Right atrium auricular region (tissue), 2 donors: ENCODE measurements around the gene ATOX1. TPM values are rescaled to one million over a fixed set of nuclear protein-coding genes. Genes with fewer than 3 reads are reported as not detected.
A peak's percentile ranks its signal among the peaks of the same experiment; 100 is the strongest.

Source experiments
- DNase-seq: peaks from one replicate; pipeline ENCODE4 v3.0.0-alpha.2; 2019; ENCODE audit warnings: low spot score
- H3K27ac ChIP-seq, 2 donors: fragments of 200-600 bp; sonication (generic); 1 replicate in 1 of 2; 2 replicates in 1 of 2; pipeline ENCODE4 v1.5.1; 2016 to 2019
- H3K27me3 ChIP-seq, 2 donors: fragments of 200-600 bp; sonication (generic); one replicate each; pipeline versions ENCODE4 v1.5.1 to v1.6.0; 2017 to 2019
- H3K36me3 ChIP-seq: fragments of 200-600 bp; sonication (generic); one replicate; pipeline ENCODE4 v1.5.1; 2016
- H3K4me1 ChIP-seq, 2 donors: fragments of 200-600 bp; sonication (generic); one replicate each; pipeline versions ENCODE4 v1.5.1 to v1.6.0; 2017 to 2019
- H3K4me3 ChIP-seq, 2 donors: fragments of 200-600 bp; sonication (generic); 1 replicate in 1 of 2; 2 replicates in 1 of 2; pipeline ENCODE4 v1.5.1; 2017 to 2019; ENCODE audit warnings: mild to moderate bottlenecking in 1 of 2, moderate library complexity in 1 of 2
- H3K9me3 ChIP-seq, 2 donors: fragments of 200-600 bp; sonication (generic); one replicate each; pipeline ENCODE4 v1.5.1; 2019
- total RNA-seq, 2 donors: library from RNA; depleted of rRNA; stranded (reverse); fragments of >200 nt; gene quantifications; one replicate each; pipeline ENCODE4 v1.1.0, GENCODE V29; 2016
- TF ChIP-seq, protein P1 (sequence below), 2 donors: fragments of 200-600 bp; sonication (generic); IDR thresholded peaks; one replicate each; pipeline ENCODE4 v1.5.1; 2019; ENCODE audit warnings: antibody characterized with exemption in 2 of 2

ATOX1 gene
- total RNA-seq, 2 donors from 2014 or later: 64.6 to 84.5 TPM

- Histone ChIP-seq H3K4me1 (peaks cover 0 to 49% of the 10 kb centered on the region in 2 donors), H3K27me3 (no peaks in the 10 kb centered on the region), H3K9me3 (no peaks in the 10 kb centered on the region), H3K36me3 (no peaks in the 10 kb centered on the region), H3K27ac (peak overlapping the region; percentile 4 to 67), H3K4me3 (no peak overlapping the region)
- DNase-seq: no peak
- TF ChIP-seq, protein P1, sequence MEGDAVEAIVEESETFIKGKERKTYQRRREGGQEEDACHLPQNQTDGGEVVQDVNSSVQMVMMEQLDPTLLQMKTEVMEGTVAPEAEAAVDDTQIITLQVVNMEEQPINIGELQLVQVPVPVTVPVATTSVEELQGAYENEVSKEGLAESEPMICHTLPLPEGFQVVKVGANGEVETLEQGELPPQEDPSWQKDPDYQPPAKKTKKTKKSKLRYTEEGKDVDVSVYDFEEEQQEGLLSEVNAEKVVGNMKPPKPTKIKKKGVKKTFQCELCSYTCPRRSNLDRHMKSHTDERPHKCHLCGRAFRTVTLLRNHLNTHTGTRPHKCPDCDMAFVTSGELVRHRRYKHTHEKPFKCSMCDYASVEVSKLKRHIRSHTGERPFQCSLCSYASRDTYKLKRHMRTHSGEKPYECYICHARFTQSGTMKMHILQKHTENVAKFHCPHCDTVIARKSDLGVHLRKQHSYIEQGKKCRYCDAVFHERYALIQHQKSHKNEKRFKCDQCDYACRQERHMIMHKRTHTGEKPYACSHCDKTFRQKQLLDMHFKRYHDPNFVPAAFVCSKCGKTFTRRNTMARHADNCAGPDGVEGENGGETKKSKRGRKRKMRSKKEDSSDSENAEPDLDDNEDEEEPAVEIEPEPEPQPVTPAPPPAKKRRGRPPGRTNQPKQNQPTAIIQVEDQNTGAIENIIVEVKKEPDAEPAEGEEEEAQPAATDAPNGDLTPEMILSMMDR (IDR thresholded peaks at IDR 0.05): no peak
Observed at GRCh38 chr5:151741678-151742423, 16.6 kb downstream of the ATOX1 start.

DNA sequence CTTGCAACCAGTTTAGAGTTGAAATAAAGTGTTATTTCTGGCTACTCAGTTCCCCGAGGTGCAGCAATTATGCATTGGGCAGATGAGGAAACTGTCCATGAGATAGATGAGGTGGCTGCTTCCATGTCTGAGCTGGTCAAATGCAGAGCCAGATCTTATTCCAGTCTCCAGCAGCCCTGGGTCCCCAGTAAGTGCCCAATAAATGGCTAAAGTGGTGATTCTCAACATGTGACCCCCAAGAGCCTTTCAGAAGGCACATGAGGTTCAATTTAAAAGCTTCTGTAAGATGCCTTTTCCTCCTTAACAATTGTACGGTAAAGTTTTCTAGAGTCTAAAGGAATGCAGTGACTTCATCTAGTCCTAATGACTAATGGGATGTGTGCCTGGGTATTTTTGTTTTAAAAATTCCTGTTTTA is 17.5 kb downstream of the ATOX1 start:
- Histone ChIP-seq H3K4me3 (no peak overlapping the region), H3K27me3 (no peaks in the 10 kb centered on the region), H3K27ac (peak overlapping the region; percentile 67 to 68), H3K4me1 (peaks cover 0 to 41% of the 10 kb centered on the region in 2 donors), H3K9me3 (no peaks in the 10 kb centered on the region), H3K36me3 (no peaks in the 10 kb centered on the region)
- TF ChIP-seq, protein P1 (IDR thresholded peaks at IDR 0.05): peak in 1 of 2 donors; percentile 12
- no peak for DNase-seq

DNA sequence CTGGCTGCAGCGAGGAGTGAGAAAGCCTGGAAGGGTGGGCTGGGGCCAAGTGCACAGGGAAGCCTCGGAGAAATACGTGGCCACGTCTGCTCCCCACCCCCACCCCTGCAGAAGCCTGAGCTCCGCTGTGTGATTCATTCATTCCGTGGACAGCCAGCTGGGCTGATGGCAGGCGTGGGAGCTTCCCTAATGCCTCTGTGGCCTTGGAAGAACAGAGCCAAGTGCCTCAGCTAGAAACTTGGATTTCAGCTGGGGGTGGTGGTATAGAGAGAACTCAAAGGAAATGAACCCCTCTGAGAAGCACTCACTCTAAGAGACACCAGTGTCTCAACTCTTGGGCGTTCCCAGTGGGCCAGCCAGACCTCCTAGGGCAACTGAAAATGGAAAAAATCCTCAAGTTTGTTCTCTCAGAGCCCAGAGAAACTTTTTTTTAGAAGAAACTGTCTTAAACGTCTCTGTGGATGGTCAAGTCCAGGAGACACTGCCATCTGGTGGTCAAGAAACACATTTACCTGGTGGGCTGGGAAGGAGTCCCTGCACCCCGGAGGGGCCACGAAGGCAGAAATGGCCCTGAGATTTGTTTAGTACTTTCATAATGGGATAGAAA is 18.0 kb downstream of the ATOX1 start:
- peak; percentile 74 for DNase-seq
- peaks cover 0 to 35% of the 10 kb centered on the region in 2 donors for H3K4me1 ChIP-seq
- TF ChIP-seq, protein P1 (IDR thresholded peaks at IDR 0.05): peak; percentile 88 to 94

GRCh38 chr5:151739939-151740335 is 18.5 kb downstream of the ATOX1 start:
- H3K27ac ChIP-seq: peak overlapping the region; percentile 67 to 68
- H3K27me3 ChIP-seq: no peaks in the 10 kb centered on the region
- no peak for DNase-seq
- peaks cover 0 to 30% of the 10 kb centered on the region in 2 donors for H3K4me1 ChIP-seq
- TF ChIP-seq, protein P1 (IDR thresholded peaks at IDR 0.05): no peak
- H3K36me3 ChIP-seq: no peaks in the 10 kb centered on the region
- H3K4me3 ChIP-seq: peak overlapping the region in 1 of 2 donors; percentile 20
- no peaks in the 10 kb centered on the region for H3K9me3 ChIP-seq

More for the DNA sequence above, 18.0 kb downstream of the ATOX1 start:
- Histone ChIP-seq H3K4me3 (peak overlapping the region in 1 of 2 donors; percentile 20), H3K27ac (peak overlapping the region; percentile 67 to 68), H3K27me3 (no peaks in the 10 kb centered on the region), H3K9me3 (no peaks in the 10 kb centered on the region), H3K36me3 (no peaks in the 10 kb centered on the region)

GRCh38 chr5:151739395-151739794 is 19.0 kb downstream of the ATOX1 start:
- Histone ChIP-seq H3K36me3 (no peaks in the 10 kb centered on the region), H3K4me1 (peaks cover 0 to 28% of the 10 kb centered on the region in 2 donors), H3K27me3 (no peaks in the 10 kb centered on the region), H3K4me3 (no peak overlapping the region), H3K27ac (peak overlapping the region; percentile 67 to 68), H3K9me3 (no peaks in the 10 kb centered on the region)
- no peak for DNase-seq
- TF ChIP-seq, protein P1 (IDR thresholded peaks at IDR 0.05): no peak
